K562 (cell line): ENCODE measurements around the gene UGP2. TPM values are rescaled to one million over a fixed set of nuclear protein-coding genes. Genes with fewer than 3 reads are reported as not detected.

Source experiments
- CAMTA2 ChIP-seq: fragments of 250-450 bp; sonication (Bioruptor Pico); conservative IDR thresholded peaks from 2 replicates; pipeline ENCODE4 v1.5.1; 2022
- COPS2 ChIP-seq: fragments of 450-650 bp; conservative IDR thresholded peaks from 2 replicates; pipeline ENCODE4 v1.6.1; 2016; ENCODE audit warnings: mild to moderate bottlenecking, moderate library complexity
- CREB1 ChIP-seq, 2 experiments: sonication (generic) in 1 of 2; formaldehyde crosslinking in 1 of 2; IDR thresholded peaks; 2 replicates each; pipeline versions ENCODE4 v1.6.1 to v1.8.0; 2012 to 2022; ENCODE audit warnings: inconsistent platforms in 1 of 2, mild to moderate bottlenecking in 1 of 2, missing genetic modification reagents in 1 of 2, moderate library complexity in 1 of 2
- ELF2 ChIP-seq: fragments of 250-450 bp; sonication (Bioruptor Pico); IDR thresholded peaks from 2 replicates; pipeline ENCODE4 v1.5.0; 2021; ENCODE audit warnings: mild to moderate bottlenecking
- SNIP1 ChIP-seq: fragments of 450-650 bp; IDR thresholded peaks from 2 replicates; pipeline ENCODE4 v1.7.1; 2017; ENCODE audit warnings: low read depth, mild to moderate bottlenecking
- STAG1 ChIP-seq: sonication (generic); formaldehyde crosslinking; IDR thresholded peaks from 2 replicates; pipeline ENCODE4 v1.5.0; 2020; ENCODE audit warnings: missing genetic modification reagents, borderline replicate concordance
- U2AF2 ChIP-seq: fragments of 200-400 bp; formaldehyde crosslinking; optimal IDR thresholded peaks from 2 replicates; pipeline ENCODE3; 2017; ENCODE audit warnings: low read depth, mild to moderate bottlenecking, low read length
- ZBTB7A ChIP-seq: IDR thresholded peaks from 2 replicates; pipeline ENCODE4 v1.6.1; 2011; ENCODE audit warnings: low read depth, mild to moderate bottlenecking, low read length, moderate library complexity, borderline replicate concordance; ENCODE audit not compliant: control insufficient read depth
- ZEB2 ChIP-seq: fragments of 450-650 bp; IDR thresholded peaks from 2 replicates; pipeline ENCODE4 v1.6.1; 2016
- ZNF175 ChIP-seq: fragments of 200-800 bp; sonication (Bioruptor generic); IDR thresholded peaks from 2 replicates; pipeline ENCODE4 v1.6.1; 2016; ENCODE audit warnings: low read depth, mild to moderate bottlenecking, missing genetic modification characterization, missing compliant biosample characterization
- ZNF212 ChIP-seq: fragments of 450-650 bp; formaldehyde crosslinking; IDR thresholded peaks from 2 replicates; pipeline ENCODE4 v1.4.0; 2020; ENCODE audit warnings: mild to moderate bottlenecking
- ZNF324 ChIP-seq: fragments of 250-450 bp; sonication (Bioruptor Pico); IDR thresholded peaks from 2 replicates; pipeline ENCODE4 v1.4.0; 2020; ENCODE audit warnings: mild to moderate bottlenecking
- ZNF395 ChIP-seq: fragments of 200-800 bp; sonication (Bioruptor generic); IDR thresholded peaks from 2 replicates; pipeline ENCODE4 v1.6.1; 2017; ENCODE audit warnings: missing genetic modification characterization, missing compliant biosample characterization
- ZNF780A ChIP-seq: fragments of 250-450 bp; sonication (Bioruptor Pico); IDR thresholded peaks from 2 replicates; pipeline ENCODE4 v1.5.0; 2021; ENCODE audit warnings: mild to moderate bottlenecking
- polyA plus RNA-seq, 8 experiments: library from polyadenylated mRNA; depleted of rRNA in 4 of 8; stranded (reverse) in 5 of 8; unstranded in 3 of 8; fragments of >200 nt; fragmentation: Nextera tagmentation in 2 of 8; fragmentation: Illumina TruSeq in 1 of 8; extraction: Ambion mirVana in 2 of 8; extraction: Trizol in 1 of 8; gene quantifications; 2 replicates each; pipeline versions ENCODE4 v1.2.1 to v1.2.3, GENCODE V29; 2011 to 2014; ENCODE audit warnings: inconsistent platforms in 1 of 8, missing spikeins in 1 of 8
- total RNA-seq, 7 experiments: library from RNA; depleted of rRNA in 6 of 7; stranded (reverse); fragments of >200 nt in 6 of 7; fragmentation: Illumina TruSeq in 2 of 7; extraction: Trizol in 2 of 7; gene quantifications; 2 replicates each; pipeline versions ENCODE4 v1.2.1 to v1.2.3, GENCODE V29; 2011 to 2021; ENCODE audit warnings: low replicate concordance in 1 of 7
- TF ChIP-seq, protein P1 (sequence below): fragments of 150-350 bp; IDR thresholded peaks from 2 replicates; pipeline ENCODE4 v1.6.1; 2014; ENCODE audit warnings: low read depth, mild to moderate bottlenecking, low read length, borderline replicate concordance
- TF ChIP-seq, protein P2 (sequence below): fragments of 250-450 bp; sonication (Bioruptor Pico); IDR thresholded peaks from 2 replicates; pipeline ENCODE4 v1.5.0; 2021
- TF ChIP-seq, protein P3 (sequence below): fragments of 450-650 bp; IDR thresholded peaks from 2 replicates; pipeline ENCODE4 v1.6.1; 2017; ENCODE audit warnings: antibody characterized with exemption, mild to moderate bottlenecking

UGP2 gene
- total and polyA plus RNA-seq, 9 of the 15 experiments (the other 6 are each of a cell fraction or from before 2014, with no cell fraction given): 25.2 to 69.3 (median 58.9) TPM

GRCh38 chr2:63840785-63841253 is 877 bp upstream of the UGP2 start (continued):
- TF ChIP-seq, protein P1, sequence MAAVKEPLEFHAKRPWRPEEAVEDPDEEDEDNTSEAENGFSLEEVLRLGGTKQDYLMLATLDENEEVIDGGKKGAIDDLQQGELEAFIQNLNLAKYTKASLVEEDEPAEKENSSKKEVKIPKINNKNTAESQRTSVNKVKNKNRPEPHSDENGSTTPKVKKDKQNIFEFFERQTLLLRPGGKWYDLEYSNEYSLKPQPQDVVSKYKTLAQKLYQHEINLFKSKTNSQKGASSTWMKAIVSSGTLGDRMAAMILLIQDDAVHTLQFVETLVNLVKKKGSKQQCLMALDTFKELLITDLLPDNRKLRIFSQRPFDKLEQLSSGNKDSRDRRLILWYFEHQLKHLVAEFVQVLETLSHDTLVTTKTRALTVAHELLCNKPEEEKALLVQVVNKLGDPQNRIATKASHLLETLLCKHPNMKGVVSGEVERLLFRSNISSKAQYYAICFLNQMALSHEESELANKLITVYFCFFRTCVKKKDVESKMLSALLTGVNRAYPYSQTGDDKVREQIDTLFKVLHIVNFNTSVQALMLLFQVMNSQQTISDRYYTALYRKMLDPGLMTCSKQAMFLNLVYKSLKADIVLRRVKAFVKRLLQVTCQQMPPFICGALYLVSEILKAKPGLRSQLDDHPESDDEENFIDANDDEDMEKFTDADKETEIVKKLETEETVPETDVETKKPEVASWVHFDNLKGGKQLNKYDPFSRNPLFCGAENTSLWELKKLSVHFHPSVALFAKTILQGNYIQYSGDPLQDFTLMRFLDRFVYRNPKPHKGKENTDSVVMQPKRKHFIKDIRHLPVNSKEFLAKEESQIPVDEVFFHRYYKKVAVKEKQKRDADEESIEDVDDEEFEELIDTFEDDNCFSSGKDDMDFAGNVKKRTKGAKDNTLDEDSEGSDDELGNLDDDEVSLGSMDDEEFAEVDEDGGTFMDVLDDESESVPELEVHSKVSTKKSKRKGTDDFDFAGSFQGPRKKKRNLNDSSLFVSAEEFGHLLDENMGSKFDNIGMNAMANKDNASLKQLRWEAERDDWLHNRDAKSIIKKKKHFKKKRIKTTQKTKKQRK: peak; percentile 41; the same call in 1 of the 2 replicates
- TF ChIP-seq, protein P2, sequence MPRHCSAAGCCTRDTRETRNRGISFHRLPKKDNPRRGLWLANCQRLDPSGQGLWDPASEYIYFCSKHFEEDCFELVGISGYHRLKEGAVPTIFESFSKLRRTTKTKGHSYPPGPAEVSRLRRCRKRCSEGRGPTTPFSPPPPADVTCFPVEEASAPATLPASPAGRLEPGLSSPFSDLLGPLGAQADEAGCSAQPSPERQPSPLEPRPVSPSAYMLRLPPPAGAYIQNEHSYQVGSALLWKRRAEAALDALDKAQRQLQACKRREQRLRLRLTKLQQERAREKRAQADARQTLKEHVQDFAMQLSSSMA (CRISPR knock-in tag): no peak
- peak; percentile 63 for TF ChIP-seq ZEB2
- no peak for TF ChIP-seq ZNF175
- no peak for TF ChIP-seq ZNF780A
- TF ChIP-seq COPS2: no peak
- TF ChIP-seq ZNF212 (CRISPR knock-in tag): no peak
- peak; percentile 94 for TF ChIP-seq ELF2 (CRISPR knock-in tag)
- TF ChIP-seq CREB1 (IDR thresholded peaks at IDR 0.05): peak; percentile 56; the same call in 1 of the 2 replicates
- 0 out of 2 replicates have a peak, but pooled peaks have one; percentile 17 for TF ChIP-seq CREB1 (CRISPR knock-in tag; IDR thresholded peaks at IDR 0.05)
- TF ChIP-seq, protein P3, sequence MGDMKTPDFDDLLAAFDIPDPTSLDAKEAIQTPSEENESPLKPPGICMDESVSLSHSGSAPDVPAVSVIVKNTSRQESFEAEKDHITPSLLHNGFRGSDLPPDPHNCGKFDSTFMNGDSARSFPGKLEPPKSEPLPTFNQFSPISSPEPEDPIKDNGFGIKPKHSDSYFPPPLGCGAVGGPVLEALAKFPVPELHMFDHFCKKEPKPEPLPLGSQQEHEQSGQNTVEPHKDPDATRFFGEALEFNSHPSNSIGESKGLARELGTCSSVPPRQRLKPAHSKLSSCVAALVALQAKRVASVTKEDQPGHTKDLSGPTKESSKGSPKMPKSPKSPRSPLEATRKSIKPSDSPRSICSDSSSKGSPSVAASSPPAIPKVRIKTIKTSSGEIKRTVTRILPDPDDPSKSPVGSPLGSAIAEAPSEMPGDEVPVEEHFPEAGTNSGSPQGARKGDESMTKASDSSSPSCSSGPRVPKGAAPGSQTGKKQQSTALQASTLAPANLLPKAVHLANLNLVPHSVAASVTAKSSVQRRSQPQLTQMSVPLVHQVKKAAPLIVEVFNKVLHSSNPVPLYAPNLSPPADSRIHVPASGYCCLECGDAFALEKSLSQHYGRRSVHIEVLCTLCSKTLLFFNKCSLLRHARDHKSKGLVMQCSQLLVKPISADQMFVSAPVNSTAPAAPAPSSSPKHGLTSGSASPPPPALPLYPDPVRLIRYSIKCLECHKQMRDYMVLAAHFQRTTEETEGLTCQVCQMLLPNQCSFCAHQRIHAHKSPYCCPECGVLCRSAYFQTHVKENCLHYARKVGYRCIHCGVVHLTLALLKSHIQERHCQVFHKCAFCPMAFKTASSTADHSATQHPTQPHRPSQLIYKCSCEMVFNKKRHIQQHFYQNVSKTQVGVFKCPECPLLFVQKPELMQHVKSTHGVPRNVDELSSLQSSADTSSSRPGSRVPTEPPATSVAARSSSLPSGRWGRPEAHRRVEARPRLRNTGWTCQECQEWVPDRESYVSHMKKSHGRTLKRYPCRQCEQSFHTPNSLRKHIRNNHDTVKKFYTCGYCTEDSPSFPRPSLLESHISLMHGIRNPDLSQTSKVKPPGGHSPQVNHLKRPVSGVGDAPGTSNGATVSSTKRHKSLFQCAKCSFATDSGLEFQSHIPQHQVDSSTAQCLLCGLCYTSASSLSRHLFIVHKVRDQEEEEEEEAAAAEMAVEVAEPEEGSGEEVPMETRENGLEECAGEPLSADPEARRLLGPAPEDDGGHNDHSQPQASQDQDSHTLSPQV: no peak
- TF ChIP-seq STAG1: no peak
- no peak for TF ChIP-seq U2AF2
- TF ChIP-seq ZBTB7A: peak; percentile 63; the same call in 1 of the 2 replicates
- TF ChIP-seq SNIP1: no peak
- TF ChIP-seq CAMTA2 (CRISPR knock-in tag): no peak
- peak; percentile 75; the same call in 1 of the 2 replicates for TF ChIP-seq ZNF395
- no peak for TF ChIP-seq ZNF324 (CRISPR knock-in tag)
